Gastroesophageal sphincter (tissue), 4 donors: ENCODE results near the gene ULK1. TPM values are rescaled to one million over a fixed set of nuclear protein-coding genes. Genes with fewer than 3 reads are reported as not detected.
"Not testable (repeated sequence)": the region's sequence is repeated elsewhere in the genome, so short reads cannot be mapped to it uniquely, and the experiment has no call there.

Experiments used
- ATAC-seq: fragments of 150-250 bp; one replicate; pipeline ENCODE4 v1.9.1; 2016; ENCODE audit warnings: mild to moderate bottlenecking, moderate library complexity
- H3K27ac ChIP-seq, 4 donors: fragments of 200-600 bp; sonication (generic) in 3 of 4; 1 replicate in 3 of 4; 2 replicates in 1 of 4; pipeline ENCODE4 v1.5.1; 2016 to 2019
- H3K27me3 ChIP-seq: fragments of 200-600 bp; sonication (generic); one replicate; pipeline ENCODE4 v1.5.1; 2019
- H3K36me3 ChIP-seq, 2 donors: fragments of 200-600 bp; sonication (generic); one replicate each; pipeline ENCODE4 v1.5.1; 2019; ENCODE audit warnings: control low read depth in 1 of 2
- H3K4me1 ChIP-seq, 3 donors: fragments of 200-600 bp; sonication (generic); 1 replicate in 2 of 3; 2 replicates in 1 of 3; pipeline ENCODE4 v1.5.1; 2016 to 2019; ENCODE audit warnings: control low read depth in 2 of 3
- H3K4me3 ChIP-seq, 2 donors: fragments of 200-600 bp; sonication (generic); one replicate each; pipeline ENCODE4 v1.5.1; 2019; ENCODE audit warnings: mild to moderate bottlenecking in 1 of 2, moderate library complexity in 1 of 2
- H3K9me3 ChIP-seq, 3 donors: fragments of 200-600 bp; sonication (generic); one replicate each; pipeline ENCODE4 v1.5.1; 2017 to 2019; ENCODE audit warnings: control low read depth in 2 of 3
- EP300 ChIP-seq: sonication (generic); formaldehyde crosslinking; IDR thresholded peaks from one replicate; pipeline ENCODE4 v1.6.1; 2017; ENCODE audit warnings: antibody characterized with exemption, mild to moderate bottlenecking
- POLR2A ChIP-seq, 2 donors: fragments of 450-650 bp; IDR thresholded peaks; one replicate each; pipeline ENCODE4 v1.6.1; 2017; ENCODE audit warnings: antibody characterized with exemption in 2 of 2, mild to moderate bottlenecking in 2 of 2, moderate library complexity in 1 of 2
- POLR2AphosphoS5 ChIP-seq: sonication (generic); formaldehyde crosslinking; IDR thresholded peaks from one replicate; pipeline ENCODE4 v1.6.1; 2017; ENCODE audit warnings: antibody characterized with exemption
- WGBS, 2 donors: methylation state at CpG; one replicate each; pipeline ENCODE4 v1.1.5; 2018; ENCODE audit warnings: low coverage in 1 of 2; 5-methylcytosine and 5-hydroxymethylcytosine counted together
- total RNA-seq, 4 donors: library from RNA; depleted of rRNA; stranded (reverse); fragments of >200 nt; gene quantifications; one replicate each; pipeline ENCODE4 v1.1.0, GENCODE V29; 2016
- TF ChIP-seq, protein P1 (sequence below), 4 experiments: fragments of 200-600 bp in 2 of 4; fragments of 450-650 bp in 2 of 4; sonication (generic) in 1 of 4; IDR thresholded peaks; one replicate each; pipeline ENCODE4 v1.5.1; 2017 to 2019; ENCODE audit warnings: antibody characterized with exemption in 4 of 4, mild to moderate bottlenecking in 2 of 4, moderate library complexity in 2 of 4

Gene ULK1
- total RNA-seq, 4 donors from 2014 or later: 10.0 to 34.2 (median 21.8) TPM

GRCh38 chr12:131959116-131959515 is 64.7 kb downstream of the ULK1 start:
- peaks cover 0 to 26% of the 10 kb centered on the region in 2 donors for H3K36me3 ChIP-seq
- TF ChIP-seq, protein P1, sequence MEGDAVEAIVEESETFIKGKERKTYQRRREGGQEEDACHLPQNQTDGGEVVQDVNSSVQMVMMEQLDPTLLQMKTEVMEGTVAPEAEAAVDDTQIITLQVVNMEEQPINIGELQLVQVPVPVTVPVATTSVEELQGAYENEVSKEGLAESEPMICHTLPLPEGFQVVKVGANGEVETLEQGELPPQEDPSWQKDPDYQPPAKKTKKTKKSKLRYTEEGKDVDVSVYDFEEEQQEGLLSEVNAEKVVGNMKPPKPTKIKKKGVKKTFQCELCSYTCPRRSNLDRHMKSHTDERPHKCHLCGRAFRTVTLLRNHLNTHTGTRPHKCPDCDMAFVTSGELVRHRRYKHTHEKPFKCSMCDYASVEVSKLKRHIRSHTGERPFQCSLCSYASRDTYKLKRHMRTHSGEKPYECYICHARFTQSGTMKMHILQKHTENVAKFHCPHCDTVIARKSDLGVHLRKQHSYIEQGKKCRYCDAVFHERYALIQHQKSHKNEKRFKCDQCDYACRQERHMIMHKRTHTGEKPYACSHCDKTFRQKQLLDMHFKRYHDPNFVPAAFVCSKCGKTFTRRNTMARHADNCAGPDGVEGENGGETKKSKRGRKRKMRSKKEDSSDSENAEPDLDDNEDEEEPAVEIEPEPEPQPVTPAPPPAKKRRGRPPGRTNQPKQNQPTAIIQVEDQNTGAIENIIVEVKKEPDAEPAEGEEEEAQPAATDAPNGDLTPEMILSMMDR (IDR thresholded peaks at IDR 0.05): no peak
- TF ChIP-seq POLR2AphosphoS5 (no peak), POLR2A (IDR thresholded peaks at IDR 0.05) (no peak), EP300 (no peak)
- H3K9me3 ChIP-seq: no peaks in the 10 kb centered on the region
- H3K27ac ChIP-seq: no peak overlapping the region
- H3K27me3 ChIP-seq: no peaks in the 10 kb centered on the region
- H3K4me3 ChIP-seq: no peak overlapping the region
- H3K4me1 ChIP-seq: peaks cover 0 to 61% (median 13%) of the 10 kb centered on the region in 3 donors
- ATAC-seq: no peak
- WGBS, 2 donors: 73% methylated on average over 3 of the region's 4 CpGs; no CpG with 5 or more reads in 1 of the 2 donors

DNA sequence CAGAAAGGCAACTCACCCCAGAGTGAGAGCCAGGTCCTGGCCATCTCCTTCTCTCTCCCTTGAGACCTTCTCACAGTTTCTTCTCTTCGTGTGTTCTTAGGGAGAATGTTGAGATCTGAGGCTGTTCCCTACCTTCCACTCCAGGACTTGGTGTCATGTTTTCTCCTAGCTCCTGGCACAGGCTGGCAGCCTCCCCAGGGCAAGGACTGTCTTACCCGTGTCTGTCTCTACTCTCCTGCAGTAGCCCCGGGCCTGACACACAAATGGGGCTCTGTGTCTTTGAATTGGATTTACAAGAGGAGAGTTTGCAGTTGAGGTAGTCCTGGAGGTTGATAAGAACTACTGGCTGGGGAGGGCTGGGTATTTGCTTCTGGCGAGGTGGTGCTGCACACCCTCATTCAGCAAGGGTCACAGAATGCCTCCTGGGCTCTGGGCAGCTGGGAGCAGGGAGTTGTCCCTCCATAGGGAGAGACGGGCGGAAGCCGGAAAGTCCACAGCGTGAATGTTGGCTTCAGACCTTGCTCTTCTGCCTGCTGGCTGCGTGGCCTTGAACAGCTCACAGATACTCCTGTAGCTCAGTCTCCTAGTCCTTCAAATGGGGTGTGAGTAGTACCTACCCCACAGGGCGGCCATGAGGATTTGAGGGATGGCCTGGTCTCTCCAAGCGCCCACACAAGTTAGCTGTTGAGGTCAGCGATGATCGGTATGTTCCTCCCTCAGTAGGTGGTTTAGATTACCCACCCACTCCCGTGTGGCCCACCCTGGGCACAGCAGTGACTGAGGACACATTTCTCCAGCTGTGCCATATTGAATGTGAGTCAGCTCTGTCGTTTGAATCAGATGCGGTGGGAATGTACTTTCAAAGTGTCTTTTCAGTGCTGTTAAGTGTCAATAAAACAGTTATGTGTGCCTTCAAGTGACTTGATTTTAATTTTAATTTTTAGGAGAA is 65.5 kb downstream of the ULK1 start:
- Histone ChIP-seq H3K27ac (no peak overlapping the region), H3K4me1 (peaks cover 0 to 61% (median 13%) of the 10 kb centered on the region in 3 donors), H3K4me3 (no peak overlapping the region), H3K27me3 (no peaks in the 10 kb centered on the region), H3K9me3 (no peaks in the 10 kb centered on the region), H3K36me3 (peaks cover 0 to 26% of the 10 kb centered on the region in 2 donors)
- ATAC-seq: no peak
- no peak for TF ChIP-seq POLR2A (IDR thresholded peaks at IDR 0.05)
- no peak for TF ChIP-seq POLR2AphosphoS5
- TF ChIP-seq, protein P1 (IDR thresholded peaks at IDR 0.05): no peak
- TF ChIP-seq EP300: no peak
- WGBS, 2 donors: 55 to 93% methylated on average over 3 to 5 of the region's 16 CpGs

DNA sequence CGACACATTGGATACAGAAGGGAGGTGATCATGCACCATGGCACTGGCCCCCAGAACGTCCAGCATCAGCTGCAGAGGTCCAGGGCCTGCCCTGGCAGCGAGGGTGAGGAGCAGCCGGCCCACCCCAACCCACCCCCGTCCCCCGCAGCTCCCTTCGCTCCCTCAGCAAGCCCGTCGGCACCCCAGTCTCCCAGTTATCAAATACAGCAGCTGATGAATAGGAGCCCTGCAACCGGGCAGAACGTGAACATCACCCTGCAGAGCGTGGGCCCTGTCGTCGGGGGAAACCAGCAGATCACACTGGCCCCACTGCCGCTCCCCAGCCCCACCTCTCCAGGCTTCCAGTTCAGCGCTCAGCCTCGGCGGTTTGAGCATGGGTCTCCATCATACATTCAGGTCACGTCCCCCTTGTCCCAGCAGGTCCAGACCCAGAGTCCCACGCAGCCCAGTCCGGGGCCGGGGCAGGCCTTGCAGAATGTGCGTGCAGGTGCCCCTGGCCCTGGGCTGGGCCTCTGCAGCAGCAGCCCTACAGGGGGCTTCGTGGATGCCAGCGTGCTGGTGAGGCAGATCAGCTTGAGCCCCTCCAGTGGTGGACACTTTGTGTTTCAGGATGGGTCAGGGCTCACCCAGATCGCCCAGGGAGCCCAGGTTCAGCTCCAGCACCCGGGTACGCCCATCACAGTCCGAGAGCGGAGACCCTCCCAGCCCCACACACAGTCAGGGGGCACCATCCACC is 66.3 kb downstream of the ULK1 start:
- H3K9me3 ChIP-seq, H3K4me3 ChIP-seq, ATAC-seq, H3K27me3 ChIP-seq, H3K27ac ChIP-seq: not testable (repeated sequence)
- WGBS, 2 donors: 97% methylated on average over 5 of the region's 30 CpGs; no CpG with 5 or more reads in 1 of the 2 donors
- Histone ChIP-seq H3K36me3 (peaks cover 0 to 26% of the 10 kb centered on the region in 2 donors), H3K4me1 (peaks cover 0 to 62% (median 12%) of the 10 kb centered on the region in 3 donors)

DNA sequence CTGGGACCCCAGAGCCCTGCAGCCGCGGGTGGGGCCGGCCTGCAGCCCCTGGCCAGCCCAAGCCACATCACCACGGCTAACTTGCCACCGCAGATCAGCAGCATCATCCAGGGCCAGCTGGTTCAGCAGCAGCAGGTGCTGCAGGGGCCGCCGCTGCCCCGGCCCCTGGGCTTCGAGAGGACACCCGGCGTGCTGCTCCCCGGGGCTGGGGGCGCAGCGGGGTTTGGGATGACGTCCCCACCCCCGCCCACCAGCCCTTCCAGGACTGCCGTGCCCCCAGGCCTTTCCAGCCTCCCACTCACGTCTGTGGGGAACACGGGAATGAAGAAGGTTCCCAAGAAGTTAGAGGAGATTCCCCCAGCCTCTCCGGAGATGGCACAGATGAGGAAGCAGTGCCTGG is 66.9 kb downstream of the ULK1 start:
- H3K4me3 ChIP-seq, H3K9me3 ChIP-seq, ATAC-seq, H3K27me3 ChIP-seq, H3K27ac ChIP-seq: not testable (repeated sequence)
- WGBS, 2 donors: no CpG with 5 or more reads among the region's 20 CpGs
- H3K4me1 ChIP-seq: peaks cover 0 to 62% (median 7%) of the 10 kb centered on the region in 3 donors
- peaks cover 0 to 26% of the 10 kb centered on the region in 2 donors for H3K36me3 ChIP-seq

GRCh38 chr12:131962069-131962468 is 67.6 kb downstream of the ULK1 start:
- Histone ChIP-seq H3K27ac (no peak overlapping the region), H3K27me3 (no peaks in the 10 kb centered on the region), H3K4me1 (peaks cover 0 to 57% (median 5%) of the 10 kb centered on the region in 3 donors), H3K4me3 (no peak overlapping the region), H3K36me3 (peaks cover 0 to 26% of the 10 kb centered on the region in 2 donors), H3K9me3 (no peaks in the 10 kb centered on the region)
- TF ChIP-seq, protein P1 (IDR thresholded peaks at IDR 0.05): no peak
- no peak for TF ChIP-seq POLR2A (IDR thresholded peaks at IDR 0.05)
- TF ChIP-seq POLR2AphosphoS5: no peak
- no peak for TF ChIP-seq EP300
- 17 to 83% methylated on average over 1 to 8 of the region's 8 CpGs for WGBS, 2 donors
- ATAC-seq: no peak
